Kidney epithelial cell (primary cell): ENCODE results near the gene FUBP3. TPM values are rescaled to one million over a fixed set of nuclear protein-coding genes. Genes with fewer than 3 reads are reported as not detected.

Experiments
- DNase-seq: peaks from one replicate; pipeline ENCODE4 v3.0.0-alpha.2; 2010; ENCODE audit warnings: low read depth
- H3K27me3 ChIP-seq: 2 replicates; pipeline ENCODE4 v1.6.0; 2011; ENCODE audit warnings: low read length; ENCODE audit not compliant: control insufficient read depth, insufficient read depth
- H3K36me3 ChIP-seq: 2 replicates; pipeline ENCODE4 v1.5.1; 2011; ENCODE audit warnings: low read length; ENCODE audit not compliant: control insufficient read depth, insufficient read depth
- H3K4me3 ChIP-seq: 2 replicates; pipeline ENCODE4 v1.5.1; 2011; ENCODE audit warnings: low read depth, mild to moderate bottlenecking, control low read depth, low read length
- total RNA-seq: library from RNA; depleted of rRNA; stranded (reverse); fragments of >200 nt; gene quantifications from 2 replicates; pipeline ENCODE4 v1.2.3, GENCODE V29; 2015
- TF ChIP-seq, protein P1 (sequence below): IDR thresholded peaks from 2 replicates; pipeline ENCODE4 v1.5.1; 2011; ENCODE audit warnings: mild to moderate bottlenecking, moderate library complexity, low read length, control low read depth, inconsistent platforms; ENCODE audit not compliant: insufficient read depth, poor library complexity, severe bottlenecking

Gene FUBP3
- total RNA-seq, 1 donor from 2014 or later = 49.5 TPM

DNA sequence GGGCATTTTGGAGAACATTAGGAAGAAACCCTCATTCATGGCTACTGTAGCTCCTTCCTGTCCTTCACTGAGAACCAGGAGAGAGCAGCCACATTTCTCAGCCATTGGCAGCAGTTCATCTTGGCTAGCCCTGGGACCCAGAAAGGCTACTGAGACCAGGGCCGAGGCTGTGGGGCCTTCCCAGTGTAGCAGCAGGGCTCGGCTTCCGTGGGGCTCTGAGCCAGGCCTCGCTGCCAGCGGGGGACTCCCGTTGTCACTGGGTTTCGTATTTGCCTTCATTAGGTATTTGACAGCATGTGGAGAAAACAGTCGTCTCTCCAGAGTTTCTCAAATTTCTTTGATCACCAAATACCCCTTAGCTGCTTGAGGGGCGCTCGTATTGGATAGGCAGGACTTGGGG, 47.7 kb downstream of the FUBP3 start:
- H3K36me3 ChIP-seq = peaks cover 1% of the 10 kb centered on the region

DNA sequence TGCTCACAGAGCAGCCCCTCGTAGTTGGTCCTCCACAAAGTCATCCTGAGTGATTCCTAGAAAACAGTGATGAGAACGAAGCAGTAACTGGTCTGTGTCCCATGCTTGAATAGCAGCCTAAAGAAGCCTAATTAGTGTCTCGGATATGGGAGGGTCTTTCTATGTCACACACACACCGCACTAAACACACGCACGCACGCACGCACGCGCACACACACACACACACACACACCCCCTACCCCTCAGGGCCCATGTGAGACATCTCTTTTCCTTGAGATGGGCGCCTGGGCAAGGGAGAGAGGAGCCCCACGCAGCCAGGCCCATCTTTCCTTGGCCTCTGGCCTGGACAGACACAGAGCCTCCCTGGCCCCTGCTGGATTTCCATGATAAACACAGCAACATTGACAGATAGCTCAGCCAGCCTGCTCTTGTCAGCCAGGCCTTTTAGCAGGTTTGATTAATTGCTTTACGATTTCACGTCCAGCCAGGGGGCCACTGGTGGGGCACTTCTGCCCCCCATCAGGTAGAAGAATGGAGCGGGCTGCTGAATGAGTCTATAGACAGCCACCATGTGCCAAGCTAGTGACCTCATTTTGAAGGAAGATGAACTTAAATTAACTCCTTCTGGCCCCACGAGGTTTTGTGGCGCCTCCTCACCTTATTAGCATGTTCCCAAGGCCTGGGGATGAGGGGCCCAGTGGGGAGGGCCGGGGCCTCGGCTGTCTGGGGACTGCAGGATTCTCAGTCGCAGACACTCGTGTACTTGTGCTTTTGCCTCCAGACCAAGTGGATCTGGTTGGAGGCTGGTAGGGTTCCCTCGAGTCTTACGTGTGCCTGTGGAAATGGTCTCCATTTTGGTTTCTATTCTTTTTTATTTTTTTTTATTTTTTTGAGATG, 48.8 kb downstream of the FUBP3 start:
- Histone ChIP-seq H3K27me3 (no peaks in the 10 kb centered on the region), H3K36me3 (peaks cover 1% of the 10 kb centered on the region), H3K4me3 (no peak overlapping the region)
- TF ChIP-seq, protein P1, sequence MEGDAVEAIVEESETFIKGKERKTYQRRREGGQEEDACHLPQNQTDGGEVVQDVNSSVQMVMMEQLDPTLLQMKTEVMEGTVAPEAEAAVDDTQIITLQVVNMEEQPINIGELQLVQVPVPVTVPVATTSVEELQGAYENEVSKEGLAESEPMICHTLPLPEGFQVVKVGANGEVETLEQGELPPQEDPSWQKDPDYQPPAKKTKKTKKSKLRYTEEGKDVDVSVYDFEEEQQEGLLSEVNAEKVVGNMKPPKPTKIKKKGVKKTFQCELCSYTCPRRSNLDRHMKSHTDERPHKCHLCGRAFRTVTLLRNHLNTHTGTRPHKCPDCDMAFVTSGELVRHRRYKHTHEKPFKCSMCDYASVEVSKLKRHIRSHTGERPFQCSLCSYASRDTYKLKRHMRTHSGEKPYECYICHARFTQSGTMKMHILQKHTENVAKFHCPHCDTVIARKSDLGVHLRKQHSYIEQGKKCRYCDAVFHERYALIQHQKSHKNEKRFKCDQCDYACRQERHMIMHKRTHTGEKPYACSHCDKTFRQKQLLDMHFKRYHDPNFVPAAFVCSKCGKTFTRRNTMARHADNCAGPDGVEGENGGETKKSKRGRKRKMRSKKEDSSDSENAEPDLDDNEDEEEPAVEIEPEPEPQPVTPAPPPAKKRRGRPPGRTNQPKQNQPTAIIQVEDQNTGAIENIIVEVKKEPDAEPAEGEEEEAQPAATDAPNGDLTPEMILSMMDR = no peak
- DNase-seq = no peak

More for the DNA sequence above, 47.7 kb downstream of the FUBP3 start:
- DNase-seq = no peak
- TF ChIP-seq, protein P1 = no peak
- H3K4me3 ChIP-seq = no peak overlapping the region
- no peaks in the 10 kb centered on the region for H3K27me3 ChIP-seq

DNA sequence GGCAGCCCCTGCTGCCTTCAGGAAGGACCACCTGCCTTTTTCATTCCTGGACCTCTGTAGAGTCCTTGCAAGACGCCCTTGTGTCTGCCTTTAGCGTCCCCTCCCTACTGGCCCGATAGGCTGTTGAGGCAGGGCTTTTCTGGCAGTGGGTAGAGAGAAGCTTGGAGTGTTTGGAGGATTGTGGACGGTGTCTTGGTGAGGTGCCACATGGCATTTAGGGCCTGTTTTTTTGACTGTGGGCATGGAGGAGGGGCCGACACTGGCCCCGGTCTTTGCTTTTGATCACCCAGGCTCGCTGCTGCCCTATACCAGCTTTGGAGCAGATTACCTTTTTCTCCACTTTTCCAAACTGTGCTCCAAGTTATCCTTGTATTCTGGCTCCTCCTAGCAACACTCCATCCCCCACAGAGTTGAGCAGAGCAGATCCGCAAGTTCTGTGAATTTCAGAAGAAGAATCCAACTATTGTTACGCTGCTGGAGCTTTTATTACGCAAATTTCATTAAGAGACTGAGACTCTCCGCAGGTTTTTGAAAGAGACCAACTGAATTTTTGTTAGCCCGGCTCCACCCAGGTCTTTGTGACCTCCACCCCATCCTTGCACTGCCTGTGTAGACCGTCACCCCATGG, 50.2 kb downstream of the FUBP3 start:
- no peak for DNase-seq
- no peak overlapping the region for H3K4me3 ChIP-seq
- TF ChIP-seq, protein P1 = no peak
- H3K36me3 ChIP-seq = peaks cover 3% of the 10 kb centered on the region
- H3K27me3 ChIP-seq = no peaks in the 10 kb centered on the region

DNA sequence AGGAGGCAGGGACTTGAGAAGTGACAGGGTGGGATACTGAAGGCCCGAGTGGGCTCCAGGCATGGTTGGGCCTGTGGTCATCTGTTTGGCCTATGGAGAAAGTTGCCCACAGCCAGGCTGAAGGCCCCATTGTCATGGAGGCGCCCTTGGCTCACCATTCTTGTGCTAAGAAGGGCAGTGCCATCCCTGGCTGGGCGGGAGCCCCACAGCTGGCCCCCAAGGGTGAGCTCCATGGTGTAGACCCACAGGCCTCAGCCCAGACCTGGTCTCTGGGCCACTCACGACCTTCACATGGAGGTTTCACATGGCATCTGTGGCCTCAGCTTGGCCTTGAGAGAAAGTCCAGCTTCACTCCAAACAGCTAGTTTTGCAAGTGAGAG, 50.7 kb downstream of the FUBP3 start:
- H3K36me3 ChIP-seq = peaks cover 3% of the 10 kb centered on the region

DNA sequence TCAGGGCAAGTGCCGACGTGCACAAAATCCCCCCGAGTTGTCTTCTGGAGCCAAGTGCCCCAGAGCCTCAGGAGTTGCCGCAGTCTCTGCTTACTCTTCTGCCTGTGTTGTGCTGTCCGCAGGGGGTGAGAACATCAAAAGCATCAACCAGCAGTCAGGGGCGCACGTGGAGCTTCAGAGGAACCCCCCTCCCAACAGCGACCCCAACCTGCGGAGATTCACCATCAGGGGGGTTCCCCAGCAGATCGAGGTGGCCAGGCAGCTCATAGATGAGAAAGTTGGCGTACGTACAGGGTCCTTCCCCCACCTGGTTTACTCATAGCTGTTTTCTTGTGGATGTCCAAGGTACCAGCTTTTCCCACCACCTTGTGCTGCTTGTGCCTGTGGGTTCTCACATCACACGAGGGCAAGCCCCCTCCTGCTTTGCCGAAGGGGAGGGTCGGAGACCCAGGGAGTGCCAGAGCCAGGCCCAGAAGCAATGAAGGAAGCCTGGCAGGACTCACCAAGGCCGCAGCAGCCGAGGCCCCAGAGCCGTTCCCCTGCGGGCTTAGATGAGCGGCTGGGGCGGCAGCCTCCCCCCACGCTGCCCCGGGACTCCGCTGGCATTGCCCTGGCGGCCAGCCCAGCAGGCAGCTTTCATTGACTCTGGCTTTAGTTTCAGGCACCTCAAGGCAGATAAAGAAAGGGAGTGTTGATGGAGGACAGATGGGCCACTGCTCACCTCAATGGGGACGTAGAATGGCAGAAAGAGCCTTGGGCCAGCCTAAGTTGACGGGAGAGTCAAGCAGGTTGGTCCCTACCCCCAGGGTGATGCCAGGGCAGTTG, 51.3 kb downstream of the FUBP3 start:
- TF ChIP-seq, protein P1 = no peak
- DNase-seq = no peak
- Histone ChIP-seq H3K27me3 (no peaks in the 10 kb centered on the region), H3K4me3 (no peak overlapping the region), H3K36me3 (peaks cover 3% of the 10 kb centered on the region)

More for the DNA sequence above, 50.7 kb downstream of the FUBP3 start:
- no peaks in the 10 kb centered on the region for H3K27me3 ChIP-seq
- H3K4me3 ChIP-seq = no peak overlapping the region
- DNase-seq = no peak
- TF ChIP-seq, protein P1 = no peak
